GM21423 (cell line): ENCODE measurements around the gene CCDC12.

ENCODE experiments used
- ATAC-seq: cut with Tn5 transposase; IDR thresholded peaks from one replicate; pipeline ENCODE4 v1.9.1; 2021; ENCODE audit warnings: mild to moderate bottlenecking, moderate library complexity; ENCODE audit not compliant: unreplicated experiment

Gene CCDC12

DNA sequence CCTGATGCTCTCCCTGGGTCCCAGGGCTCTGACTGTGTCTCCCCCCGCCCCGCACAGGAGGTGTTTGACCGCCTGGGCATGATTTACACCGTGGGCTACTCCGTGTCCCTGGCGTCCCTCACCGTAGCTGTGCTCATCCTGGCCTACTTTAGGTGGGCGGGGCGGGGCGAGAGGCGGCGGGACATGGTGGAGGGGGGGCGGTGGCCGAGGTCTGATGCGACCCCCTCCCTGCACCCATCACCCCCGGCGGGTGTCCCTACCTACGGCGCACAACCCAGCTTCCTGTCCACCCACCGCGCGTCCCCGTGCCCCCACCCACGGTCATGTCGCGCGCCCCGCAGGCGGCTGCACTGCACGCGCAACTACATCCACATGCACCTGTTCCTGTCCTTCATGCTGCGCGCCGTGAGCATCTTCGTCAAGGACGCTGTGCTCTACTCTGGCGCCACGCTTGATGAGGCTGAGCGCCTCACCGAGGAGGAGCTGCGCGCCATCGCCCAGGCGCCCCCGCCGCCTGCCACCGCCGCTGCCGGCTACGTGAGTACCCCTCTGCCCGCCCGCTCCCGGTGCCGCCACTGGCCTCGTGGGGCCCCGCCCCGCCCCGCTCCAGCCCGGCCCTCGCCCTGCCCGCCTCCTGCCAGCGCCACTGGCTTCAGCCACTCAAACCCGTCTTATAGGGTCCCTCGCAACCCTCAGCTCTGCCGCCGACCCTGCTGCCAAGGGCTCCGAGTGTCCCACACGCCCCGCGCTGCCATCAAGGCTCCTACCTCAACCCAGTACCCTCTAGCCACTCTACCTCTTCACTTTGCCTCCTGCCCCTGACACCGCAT lies 78.0 kb downstream of the CCDC12 start:
- no peak for ATAC-seq

GRCh38 chr3:46897829-46898320 lies 78.7 kb downstream of the CCDC12 start:
- ATAC-seq, result no peak

GRCh38 chr3:46897031-46897430 lies 79.5 kb downstream of the CCDC12 start:
- no peak for ATAC-seq

- ATAC-seq, result no peak
Observed at GRCh38 chr3:46896386-46896785, 80.2 kb downstream of the CCDC12 start.

DNA sequence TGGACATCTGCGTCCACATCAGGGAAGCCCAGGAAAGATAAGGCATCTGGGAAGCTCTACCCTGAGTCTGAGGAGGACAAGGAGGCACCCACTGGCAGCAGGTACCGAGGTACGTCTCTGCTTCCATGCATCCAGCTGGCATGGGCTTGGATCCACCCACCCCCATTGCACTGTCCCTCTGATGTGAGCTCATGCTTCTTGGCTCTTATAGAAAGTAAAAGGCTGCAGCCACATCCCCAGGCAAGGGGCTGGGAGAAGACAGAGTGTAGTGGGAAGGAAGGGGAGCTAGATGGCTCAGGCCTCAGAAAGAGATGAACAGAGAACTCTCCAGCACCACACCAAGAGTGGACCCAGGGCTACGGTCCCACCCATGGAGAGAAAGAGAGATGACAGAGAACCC lies 80.8 kb downstream of the CCDC12 start:
- ATAC-seq, result no peak

DNA sequence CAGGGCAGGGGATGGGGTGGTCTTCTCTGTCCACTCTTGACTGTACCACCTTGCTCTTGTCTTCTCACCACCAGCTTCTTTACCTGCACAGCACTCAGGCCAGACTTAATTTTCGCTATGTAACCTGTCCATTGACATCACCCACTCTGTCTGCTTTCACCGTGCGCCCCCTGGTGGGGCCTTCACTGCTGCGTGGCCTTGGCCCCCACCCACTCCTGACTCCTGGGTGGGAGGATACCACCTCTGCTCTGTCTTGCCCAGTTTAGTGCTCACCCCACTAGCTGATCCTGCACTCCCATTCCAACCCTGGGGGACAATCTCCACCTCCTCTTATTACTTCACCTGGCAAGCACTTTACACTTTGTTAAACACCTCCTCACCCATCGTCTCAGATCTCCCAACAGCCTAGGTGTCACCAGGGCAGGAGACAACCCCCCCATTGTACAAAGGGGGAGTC lies 81.3 kb downstream of the CCDC12 start:
- no peak for ATAC-seq

- ATAC-seq, result no peak
Observed at GRCh38 chr3:46894256-46894655, 82.3 kb downstream of the CCDC12 start.

- ATAC-seq, result no peak
Observed at GRCh38 chr3:46893763-46894162, 82.8 kb downstream of the CCDC12 start.

DNA sequence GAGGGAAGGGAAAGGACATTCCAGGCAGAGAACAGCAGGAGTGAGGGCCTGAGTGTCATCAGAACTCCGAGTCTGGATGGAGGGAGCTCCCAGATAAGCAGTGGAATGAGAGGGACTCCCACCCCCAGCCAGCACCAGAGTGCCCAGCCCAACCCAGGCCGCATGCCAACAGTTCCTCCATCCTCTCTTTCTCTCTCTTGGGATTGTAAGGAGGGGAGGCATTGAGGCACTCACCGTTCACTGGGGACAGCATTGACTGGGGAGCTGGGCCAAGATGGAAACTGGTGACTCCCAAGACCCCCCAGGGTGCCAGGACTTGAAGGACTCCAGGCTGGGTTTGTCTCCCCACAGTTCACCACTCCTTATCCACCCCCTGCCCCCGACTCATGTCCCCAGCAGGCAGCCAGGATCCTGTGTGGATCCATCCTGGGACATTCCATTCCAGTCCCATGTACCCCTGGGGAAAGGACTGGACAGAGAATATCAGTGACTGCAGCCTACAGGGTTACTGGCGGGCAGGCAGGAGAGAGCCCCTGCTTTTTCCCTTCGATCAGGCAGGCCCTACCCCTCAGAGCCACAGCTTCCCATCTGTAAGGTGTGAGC lies 83.3 kb downstream of the CCDC12 start:
- ATAC-seq, result no peak

DNA sequence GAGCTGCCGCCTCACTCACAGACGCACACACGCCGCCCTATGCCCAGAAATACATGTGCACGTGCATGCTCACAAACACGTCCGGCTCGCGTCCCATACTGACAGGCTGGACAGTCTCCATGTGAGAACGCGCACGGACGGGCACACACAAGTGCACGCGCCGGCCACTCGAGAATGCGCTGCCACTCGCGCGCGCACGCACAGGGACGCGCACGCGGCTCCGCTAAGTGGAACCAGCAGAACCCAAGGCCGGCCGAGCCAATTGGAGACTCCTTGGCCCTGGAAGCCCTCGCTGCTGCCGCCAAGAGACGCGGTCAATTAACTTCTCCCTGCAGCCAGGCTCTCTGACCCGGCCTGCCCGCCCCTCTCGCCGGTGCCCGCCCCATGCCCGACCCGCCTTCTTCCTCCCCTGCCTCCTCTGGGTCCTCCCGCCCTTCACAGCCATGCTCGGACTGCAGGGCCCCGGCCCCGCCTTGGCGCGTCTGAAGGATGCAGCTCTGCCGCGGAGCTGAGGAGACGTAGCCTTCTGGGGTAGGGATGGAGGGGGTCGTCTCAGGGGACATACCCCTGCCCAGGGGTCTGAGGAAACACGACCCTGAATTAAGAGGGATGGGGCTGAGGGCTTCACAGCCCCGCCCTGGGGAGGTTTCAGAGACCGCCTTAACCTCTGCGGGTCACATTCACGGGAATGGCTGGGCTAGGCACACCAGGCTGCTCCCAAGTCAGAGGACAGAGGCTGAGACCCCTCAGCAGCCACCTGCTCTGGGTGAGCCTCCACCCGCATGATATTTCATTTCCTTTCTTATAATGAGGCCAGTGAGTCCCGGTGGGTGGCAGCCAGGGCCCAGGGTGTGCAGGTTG lies 84.0 kb downstream of the CCDC12 start:
- ATAC-seq, result no peak

DNA sequence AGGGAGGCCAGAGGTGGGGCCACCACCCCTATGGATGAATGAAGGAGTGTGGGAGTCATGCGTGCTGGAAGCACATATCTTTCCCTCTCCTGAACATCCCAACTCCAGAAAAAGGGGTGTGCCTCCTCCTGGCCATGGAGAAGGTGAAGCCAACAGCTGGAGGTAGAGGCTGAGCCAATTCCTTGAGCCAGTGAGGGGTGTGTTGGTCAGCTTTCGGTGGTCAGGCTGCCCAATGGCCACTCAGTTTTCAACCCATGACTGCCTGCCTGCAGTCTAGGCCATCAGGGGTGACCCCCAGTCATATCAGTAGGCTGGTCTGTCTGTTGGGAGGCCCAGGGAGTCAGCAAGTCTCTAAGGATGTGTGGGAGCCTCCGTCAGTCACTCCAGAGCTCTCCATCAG lies 85.4 kb downstream of the CCDC12 start:
- ATAC-seq, result no peak

GRCh38 chr3:46890132-46890531 lies 86.4 kb downstream of the CCDC12 start:
- no peak for ATAC-seq

GRCh38 chr3:46889381-46890110 lies 87.0 kb downstream of the CCDC12 start:
- no peak for ATAC-seq

DNA sequence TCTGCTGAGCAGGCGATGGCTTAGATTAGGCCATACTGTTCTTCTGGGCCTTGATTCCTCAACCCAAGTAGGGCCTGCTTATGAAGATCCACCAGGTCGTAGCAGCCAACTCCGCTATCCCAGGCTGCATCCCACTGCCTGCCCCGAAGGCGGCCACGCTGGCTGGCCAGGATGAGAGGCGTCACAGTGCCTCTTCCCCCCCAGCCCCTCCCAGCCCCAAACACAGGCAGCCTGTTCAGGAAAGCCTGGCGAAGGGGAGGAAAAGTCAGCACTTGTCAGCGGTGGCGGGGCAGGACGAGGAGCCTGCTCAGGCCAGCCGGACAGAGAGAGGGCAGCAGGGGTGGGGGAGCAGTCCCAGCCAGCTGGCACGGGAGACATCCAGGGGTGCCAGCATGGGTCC lies 87.8 kb downstream of the CCDC12 start:
- ATAC-seq, result no peak

GRCh38 chr3:46887980-46888494 lies 88.5 kb downstream of the CCDC12 start:
- no peak for ATAC-seq

DNA sequence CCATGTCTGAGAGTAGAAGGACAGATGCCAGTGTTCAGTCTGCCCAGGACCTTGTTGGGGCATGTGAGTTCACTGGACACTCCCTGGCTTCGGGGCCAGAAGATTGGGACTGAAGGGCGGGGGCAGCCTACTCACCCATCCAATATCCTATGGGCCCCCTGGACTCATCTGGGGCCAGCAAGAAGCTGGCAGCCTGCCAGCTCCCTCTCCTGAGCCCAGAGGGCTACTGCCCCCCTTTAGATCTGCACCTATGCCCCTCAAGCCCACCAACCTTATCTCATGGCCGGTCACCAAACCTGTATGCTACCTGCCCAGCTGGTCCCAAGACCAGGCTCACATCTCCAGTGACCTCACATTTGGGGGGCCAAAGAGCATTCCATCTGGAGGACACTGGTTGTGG lies 90.9 kb downstream of the CCDC12 start:
- ATAC-seq, result no peak

- no peak for ATAC-seq
Observed at GRCh38 chr3:46884929-46885328, 91.6 kb downstream of the CCDC12 start.

- no peak for ATAC-seq
Observed at GRCh38 chr3:46884427-46884826, 92.1 kb downstream of the CCDC12 start.

GRCh38 chr3:46883830-46884185 lies 92.7 kb downstream of the CCDC12 start:
- ATAC-seq, result no peak

DNA sequence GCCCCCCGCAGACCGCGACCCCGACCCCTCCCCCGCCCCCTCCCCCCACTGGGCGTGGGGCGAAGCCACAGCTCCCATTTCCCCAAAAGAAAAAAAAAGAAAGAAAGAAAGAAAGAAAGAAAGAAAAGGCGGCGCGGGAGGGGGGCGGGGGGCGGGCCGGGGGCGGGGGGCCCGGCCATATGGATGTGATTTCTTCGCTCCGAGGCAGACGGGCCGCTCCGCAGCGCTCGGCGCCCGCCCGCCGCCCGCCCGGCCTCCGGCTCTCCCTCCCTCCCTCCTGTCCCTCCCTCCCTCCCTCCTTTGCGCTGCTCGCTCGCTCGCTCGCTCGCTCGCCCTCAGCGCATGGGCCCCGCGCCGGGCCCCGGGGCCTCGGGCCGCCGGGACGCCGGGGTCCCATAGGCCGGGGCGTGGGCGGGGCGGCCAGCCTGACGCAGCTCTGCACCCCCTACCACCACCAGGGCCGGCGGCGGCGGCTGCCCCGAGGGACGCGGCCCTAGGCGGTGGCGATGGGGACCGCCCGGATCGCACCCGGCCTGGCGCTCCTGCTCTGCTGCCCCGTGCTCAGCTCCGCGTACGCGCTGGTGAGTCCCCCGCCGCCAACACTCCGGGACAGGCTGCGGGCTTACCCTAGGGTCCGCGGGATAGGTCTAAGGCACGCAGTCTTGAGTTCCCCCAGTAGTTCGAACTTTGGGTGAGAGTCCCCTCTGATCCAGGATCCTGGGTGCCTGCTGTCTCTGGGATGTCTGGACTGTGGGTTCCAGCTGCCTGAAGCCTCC lies 93.3 kb downstream of the CCDC12 start:
- no peak for ATAC-seq
